ENCODE measurements around the gene SLC38A7. TPM values are rescaled to one million over a fixed set of nuclear protein-coding genes. Genes with fewer than 3 reads are reported as not detected.

SLC38A7 gene
- total and polyA plus RNA-seq, 2 of the 13 experiments (the other 11 are each of a cell fraction or from before 2014, with no cell fraction given), result 13.2 to 14.1 TPM

GRCh38 chr16:58733248-58733670 lies 48.7 kb upstream of the SLC38A7 start (continued):
- TF ChIP-seq ZNF574 (CRISPR knock-in tag; IDR thresholded peaks at IDR 0.05) (no peak), YY1 (IDR thresholded peaks at IDR 0.05; ENCODE audit: insufficient read depth, insufficient replicate concordance, low read depth, low read length) (peak; percentile 12), KDM3A (CRISPR knock-in tag; IDR thresholded peaks at IDR 0.05; ENCODE audit: low read depth) (no peak), CEBPG (CRISPR knock-in tag; IDR thresholded peaks at IDR 0.05) (peak; percentile 83), ZNF839 (CRISPR knock-in tag; IDR thresholded peaks at IDR 0.05; ENCODE audit: borderline replicate concordance) (no peak), MLX (CRISPR knock-in tag; IDR thresholded peaks at IDR 0.05) (no peak), KAT2B (IDR thresholded peaks at IDR 0.05; ENCODE audit: borderline replicate concordance, low read depth, low read length) (no peak), NR2F2 (IDR thresholded peaks at IDR 0.05; ENCODE audit: borderline replicate concordance, low read depth) (peak; percentile 38; the same call in 1 of the 2 replicates), ZNF512B (CRISPR knock-in tag; IDR thresholded peaks at IDR 0.05; ENCODE audit: borderline replicate concordance) (no peak), DNMT3B (CRISPR knock-in tag; conservative IDR thresholded peaks at IDR 0.05) (0 out of 2 replicates have a peak, but pooled peaks have one; percentile 1), ZSCAN25 (CRISPR knock-in tag; IDR thresholded peaks at IDR 0.05) (no peak), ZNF768 (CRISPR knock-in tag; IDR thresholded peaks at IDR 0.05) (no peak), GZF1 (CRISPR knock-in tag; IDR thresholded peaks at IDR 0.05) (no peak), STAT5B (CRISPR knock-in tag; IDR thresholded peaks at IDR 0.05) (no peak), DPF2 (CRISPR knock-in tag; IDR thresholded peaks at IDR 0.05; ENCODE audit: borderline replicate concordance, low read depth) (no peak), ETS1 (CRISPR knock-in tag; IDR thresholded peaks at IDR 0.05) (no peak), NFIC (IDR thresholded peaks at IDR 0.05; ENCODE audit: low read length) (no peak), RBFOX2 (IDR thresholded peaks at IDR 0.05; ENCODE audit: low read depth, low read length) (no peak), ETV6 (CRISPR knock-in tag; conservative IDR thresholded peaks at IDR 0.05) (no peak), SRY (CRISPR knock-in tag; IDR thresholded peaks at IDR 0.05) (no peak)
- TF ChIP-seq, protein P1, sequence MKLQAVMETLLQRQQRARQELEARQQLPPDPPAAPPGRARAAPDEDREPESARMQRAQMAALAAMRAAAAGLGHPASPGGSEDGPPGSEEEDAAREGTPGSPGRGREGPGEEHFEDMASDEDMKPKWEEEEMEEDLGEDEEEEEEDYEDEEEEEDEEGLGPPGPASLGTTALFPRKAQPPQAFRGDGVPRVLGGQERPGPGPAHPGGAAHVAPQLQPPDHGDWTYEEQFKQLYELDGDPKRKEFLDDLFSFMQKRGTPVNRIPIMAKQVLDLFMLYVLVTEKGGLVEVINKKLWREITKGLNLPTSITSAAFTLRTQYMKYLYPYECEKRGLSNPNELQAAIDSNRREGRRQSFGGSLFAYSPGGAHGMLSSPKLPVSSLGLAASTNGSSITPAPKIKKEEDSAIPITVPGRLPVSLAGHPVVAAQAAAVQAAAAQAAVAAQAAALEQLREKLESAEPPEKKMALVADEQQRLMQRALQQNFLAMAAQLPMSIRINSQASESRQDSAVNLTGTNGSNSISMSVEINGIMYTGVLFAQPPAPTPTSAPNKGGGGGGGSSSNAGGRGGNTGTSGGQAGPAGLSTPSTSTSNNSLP (IDR thresholded peaks at IDR 0.05; ENCODE audit: low read depth, low read length), result no peak

Measured in HepG2 (cell line).